ENCODE results near the gene POMT1.

DNA sequence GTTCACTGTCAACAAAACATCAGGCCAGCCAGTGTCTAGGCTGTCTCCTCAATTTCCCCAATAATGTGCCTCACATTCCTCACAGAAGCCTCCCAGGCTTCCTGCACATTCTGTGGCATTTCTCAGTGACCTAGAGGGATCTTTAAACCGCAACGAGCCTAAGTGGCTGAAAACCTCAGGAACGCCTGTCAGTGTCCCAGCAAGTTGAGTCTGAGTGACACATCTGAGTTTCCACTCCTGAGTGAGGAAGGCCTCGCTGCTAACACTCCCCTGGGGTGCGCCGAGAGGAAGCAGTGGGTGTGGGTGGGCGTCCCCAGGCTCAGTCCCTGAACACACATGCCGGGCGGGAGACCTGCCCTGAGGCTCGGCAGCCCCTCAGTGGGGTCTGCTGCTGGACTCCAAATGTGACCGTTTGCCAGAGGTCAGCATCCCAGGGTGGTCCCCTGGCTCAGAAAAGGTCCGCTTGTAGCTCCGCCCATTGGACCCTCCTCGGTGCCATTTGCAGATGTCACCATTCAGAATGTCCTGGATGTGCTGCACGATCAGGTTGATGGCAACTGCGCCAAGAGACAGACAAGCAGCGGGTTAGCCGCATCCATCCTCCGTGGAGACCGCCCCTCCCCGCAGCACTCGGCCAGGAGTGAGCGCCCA, 22.1 kb downstream of the POMT1 start:
- TF ChIP-seq CTCF (IDR thresholded peaks at IDR 0.05) (no peak), POLR2AphosphoS5 (IDR thresholded peaks at IDR 0.05; ENCODE audit: low read depth, low read length) (no peak)
